GM10248 (cell line): Measurements from ENCODE around the gene KRT71.

Experiments
- CTCF ChIA-PET: fragments of 300-600 bp; sonication (Branson Sonifier 250); formaldehyde crosslinking; extraction: SDS; loops from one replicate; lab custom pipeline; 2021; ENCODE audit warnings: antibody characterized with exemption; lab: Yijun Ruan, JAX
- POLR2A ChIA-PET: fragments of 350-650 bp; sonication (Branson Sonifier 250); formaldehyde crosslinking; extraction: SDS; loops from one replicate; lab custom pipeline; 2020; ENCODE audit warnings: antibody characterized with exemption; lab: Yijun Ruan, JAX
- DNase-seq: peaks from one replicate; pipeline ENCODE4 v3.0.0; 2012; ENCODE audit errors: extremely low spot score
- CTCF ChIP-seq: IDR thresholded peaks from 2 replicates; pipeline ENCODE4 v1.5.1; 2012; ENCODE audit warnings: mild to moderate bottlenecking, low read depth; ENCODE audit errors: extremely low read depth, missing control alignments, control extremely low read depth

KRT71 gene

GRCh38 chr12:52539821-52540173 is 13.1 kb downstream of the KRT71 start:
- no peak for TF ChIP-seq CTCF
- POLR2A ChIA-PET: no interaction called here
- CTCF ChIA-PET: interaction anchor here (2.2 kb wide), 1 partner anchor 10 kb away, joined by 7 read pairs; no protein-coding TSS in a partner anchor
- DNase-seq: no peak

- CTCF ChIA-PET: interaction anchor here (2.2 kb wide), 1 partner anchor 11 kb away, joined by 7 read pairs; no protein-coding TSS in a partner anchor
- POLR2A ChIA-PET: no interaction called here
- DNase-seq: no peak
- TF ChIP-seq CTCF: no peak
These were observed 13.7 kb downstream of the KRT71 start for GRCh38 chr12:52539083-52539820.

- CTCF ChIA-PET: interaction anchor here (1.8 kb wide), 1 partner anchor 17 kb away, joined by 4 read pairs; the partner anchor contains the start of gene KRT5
- no peak for TF ChIP-seq CTCF
- DNase-seq: no peak
- POLR2A ChIA-PET: no interaction called here
These were observed 15.8 kb downstream of the KRT71 start for GRCh38 chr12:52537101-52537500.

- POLR2A ChIA-PET: no interaction called here
- CTCF ChIA-PET: interaction anchor here (1.8 kb wide), 1 partner anchor 15 kb away, joined by 4 read pairs; the partner anchor contains the start of gene KRT5
- no peak for TF ChIP-seq CTCF
- no peak for DNase-seq
These were observed 17.4 kb downstream of the KRT71 start for GRCh38 chr12:52535574-52535973.

- DNase-seq: no peak
- CTCF ChIA-PET: interaction anchor here (1.6 kb wide), 1 partner anchor 10 kb away, joined by 3 read pairs; no protein-coding TSS in a partner anchor
- POLR2A ChIA-PET: no interaction called here
- no peak for TF ChIP-seq CTCF
These were observed 18.5 kb downstream of the KRT71 start for GRCh38 chr12:52534482-52534881.

- CTCF ChIA-PET: interaction anchor here (1.6 kb wide), 1 partner anchor 11 kb away, joined by 3 read pairs; no protein-coding TSS in a partner anchor
- no peak for TF ChIP-seq CTCF
These were observed 19.1 kb downstream of the KRT71 start for GRCh38 chr12:52533686-52534470.

More at GRCh38 chr12:52533686-52534470, 19.1 kb downstream of the KRT71 start:
- no peak for DNase-seq
- POLR2A ChIA-PET: no interaction called here
